T-helper 1 cell (primary cell): Measurements from ENCODE around the gene ROCK1.
"Not testable (repeated sequence)": the region's sequence is repeated elsewhere in the genome, so short reads cannot be mapped to it uniquely, and the experiment has no call there.

Source experiments
- DNase-seq, 5 donors: peaks; one replicate each; pipeline ENCODE4 v3.0.0-alpha.2; 2012 to 2020

ROCK1 gene

GRCh38 chr18:21051620-21052019 lies 60.0 kb downstream of the ROCK1 start:
- DNase-seq = no peak

- DNase-seq = no peak
Measured at GRCh38 chr18:21049306-21049705, 62.3 kb downstream of the ROCK1 start.

GRCh38 chr18:21047126-21047525 lies 64.5 kb downstream of the ROCK1 start:
- DNase-seq = no peak

- DNase-seq = no peak
Measured at GRCh38 chr18:21040466-21040865, 71.1 kb downstream of the ROCK1 start.

- no peak for DNase-seq
Measured at GRCh38 chr18:21038201-21038600, 73.4 kb downstream of the ROCK1 start.

- DNase-seq = no peak
Measured at GRCh38 chr18:21031845-21032244, 79.8 kb downstream of the ROCK1 start.

- not testable (repeated sequence) for DNase-seq
Measured at GRCh38 chr18:21018257-21018656, 93.4 kb downstream of the ROCK1 start.

- DNase-seq = no peak
Measured at GRCh38 chr18:21012308-21012707, 99.3 kb downstream of the ROCK1 start.

- DNase-seq = no peak
Measured at GRCh38 chr18:21004726-21005125, 106.9 kb downstream of the ROCK1 start.

- no peak for DNase-seq
Measured at GRCh38 chr18:21000667-21001066, 110.9 kb downstream of the ROCK1 start.

- DNase-seq = no peak
Measured at GRCh38 chr18:20997371-20997770, 114.2 kb downstream of the ROCK1 start.

GRCh38 chr18:20996418-20996817 lies 115.2 kb downstream of the ROCK1 start:
- no peak for DNase-seq

GRCh38 chr18:20988726-20989125 lies 122.9 kb downstream of the ROCK1 start:
- no peak for DNase-seq

- no peak for DNase-seq
Measured at GRCh38 chr18:20975077-20975476, 136.5 kb downstream of the ROCK1 start.

- peak in 1 of 5 donors; percentile 12 for DNase-seq
Measured at GRCh38 chr18:20971886-20972267, 139.7 kb downstream of the ROCK1 start.

GRCh38 chr18:20966795-20967194 lies 144.8 kb downstream of the ROCK1 start:
- DNase-seq = no peak

GRCh38 chr18:20963027-20963426 lies 148.6 kb downstream of the ROCK1 start:
- no peak for DNase-seq

- no peak for DNase-seq
Measured at GRCh38 chr18:20960735-20961134, 150.9 kb downstream of the ROCK1 start.

- DNase-seq = peak in 1 of 5 donors; percentile 12
Measured at GRCh38 chr18:20950827-20951226, 160.8 kb downstream of the ROCK1 start.
